Measurements from ENCODE around the gene TBCA. TPM values are rescaled to one million over a fixed set of nuclear protein-coding genes. Genes with fewer than 3 reads are reported as not detected.

TBCA gene
- total RNA-seq, 1 experiment from 2014 or later: 330 TPM

DNA sequence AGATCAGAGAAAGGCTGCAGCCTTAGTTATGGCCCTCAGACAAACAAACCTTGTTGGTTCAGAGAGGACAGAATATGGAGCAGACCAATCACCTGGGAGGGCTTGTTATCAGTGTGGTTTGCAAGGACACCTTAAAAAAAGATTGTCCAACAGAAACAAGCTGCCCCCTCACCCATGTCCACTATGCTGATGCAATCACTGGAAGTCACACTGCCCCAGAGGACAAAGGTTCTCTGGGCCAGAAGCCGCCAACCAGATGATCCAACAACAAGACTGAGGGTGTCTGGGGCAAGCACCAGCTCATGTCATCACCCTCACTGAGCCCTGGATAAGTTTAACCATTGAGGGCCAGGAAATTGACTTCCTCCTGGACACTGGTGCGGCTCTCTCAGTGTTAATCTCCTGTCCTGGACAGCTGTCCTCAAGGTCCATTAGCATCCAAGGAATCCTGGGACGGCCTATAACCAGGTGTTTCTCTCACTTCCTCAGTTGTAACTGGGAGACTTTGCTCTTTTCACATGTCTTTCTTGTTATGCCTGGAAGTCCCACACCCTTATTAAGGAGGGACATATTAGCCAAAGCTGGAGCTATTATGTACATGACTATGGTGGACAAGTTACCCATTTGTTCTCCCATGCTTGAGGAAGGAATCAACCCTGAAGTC, 36.9 kb upstream of the TBCA start:
- peaks cover 8 to 10% of the 10 kb centered on the region in 2 experiments; a peak in 4 of 5 replicates for H3K9me3 Mint-ChIP-seq

More for the DNA sequence above, 36.9 kb upstream of the TBCA start:
- H3K27ac ChIP-seq (ENCODE audit: insufficient read length, low read depth, low read length): no peak overlapping the region
- no peak overlapping the region for H2AFZ ChIP-seq (ENCODE audit: low read length)
- H3K4me1 Mint-ChIP-seq: no peaks in the 10 kb centered on the region
- H2BK5ac ChIP-seq (ENCODE audit: insufficient read length, low read length): no peak overlapping the region
- H3K4me2 ChIP-seq (ENCODE audit: insufficient read depth, insufficient read length, low read length): no peak overlapping the region
- H4K91ac ChIP-seq (ENCODE audit: insufficient read length, low read depth, low read length): no peak overlapping the region
- H3K56ac ChIP-seq (ENCODE audit: insufficient read length, low read depth, low read length): no peak overlapping the region
- H2AK5ac ChIP-seq (ENCODE audit: insufficient read length, low read length): no peak overlapping the region
- H3K4ac ChIP-seq (ENCODE audit: low read depth, low read length): no peak overlapping the region
- no peak overlapping the region for H3K23ac ChIP-seq (ENCODE audit: insufficient read length, low read depth, low read length)
- H2BK15ac ChIP-seq (ENCODE audit: low read depth, low read length): no peak overlapping the region
- no peak overlapping the region for H3K27ac Mint-ChIP-seq
- TF ChIP-seq, protein P1, sequence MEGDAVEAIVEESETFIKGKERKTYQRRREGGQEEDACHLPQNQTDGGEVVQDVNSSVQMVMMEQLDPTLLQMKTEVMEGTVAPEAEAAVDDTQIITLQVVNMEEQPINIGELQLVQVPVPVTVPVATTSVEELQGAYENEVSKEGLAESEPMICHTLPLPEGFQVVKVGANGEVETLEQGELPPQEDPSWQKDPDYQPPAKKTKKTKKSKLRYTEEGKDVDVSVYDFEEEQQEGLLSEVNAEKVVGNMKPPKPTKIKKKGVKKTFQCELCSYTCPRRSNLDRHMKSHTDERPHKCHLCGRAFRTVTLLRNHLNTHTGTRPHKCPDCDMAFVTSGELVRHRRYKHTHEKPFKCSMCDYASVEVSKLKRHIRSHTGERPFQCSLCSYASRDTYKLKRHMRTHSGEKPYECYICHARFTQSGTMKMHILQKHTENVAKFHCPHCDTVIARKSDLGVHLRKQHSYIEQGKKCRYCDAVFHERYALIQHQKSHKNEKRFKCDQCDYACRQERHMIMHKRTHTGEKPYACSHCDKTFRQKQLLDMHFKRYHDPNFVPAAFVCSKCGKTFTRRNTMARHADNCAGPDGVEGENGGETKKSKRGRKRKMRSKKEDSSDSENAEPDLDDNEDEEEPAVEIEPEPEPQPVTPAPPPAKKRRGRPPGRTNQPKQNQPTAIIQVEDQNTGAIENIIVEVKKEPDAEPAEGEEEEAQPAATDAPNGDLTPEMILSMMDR (conservative IDR thresholded peaks at IDR 0.05): no peak
- DNase-seq: no peak
- no peaks in the 10 kb centered on the region for H3K27me3 ChIP-seq (ENCODE audit: insufficient read depth, low read length)
- no peak overlapping the region for H4K5ac ChIP-seq (ENCODE audit: insufficient read length, low read depth, low read length)
- no peak overlapping the region for H2BK120ac ChIP-seq (ENCODE audit: low read depth, low read length, poor library complexity, severe bottlenecking)
- H3K23me2 ChIP-seq (ENCODE audit: insufficient read length, low read depth, low read length, poor library complexity, severe bottlenecking): no peaks in the 10 kb centered on the region
- no peak overlapping the region for H3K14ac ChIP-seq (ENCODE audit: insufficient read depth, low read length)
- peaks cover 37% of the 10 kb centered on the region for H3K27me3 Mint-ChIP-seq (ENCODE audit: low read depth)
- no peak overlapping the region for H3K18ac ChIP-seq (ENCODE audit: insufficient read length, low read depth, low read length)
- H3K4me1 ChIP-seq (ENCODE audit: insufficient read depth, low read length): no peaks in the 10 kb centered on the region
- no peak overlapping the region for H2BK12ac ChIP-seq (ENCODE audit: insufficient read length, low read depth, low read length)
- H3K36me3 Mint-ChIP-seq (ENCODE audit: insufficient read depth in 1 of 3, low read depth in 3 of 3): peaks cover 0 to 2% (median 0%) of the 10 kb centered on the region in 3 experiments; a peak in 2 of 7 replicates
- H3K9ac ChIP-seq (ENCODE audit: extremely low read depth, insufficient read length, low read length): no peak overlapping the region
- no peak overlapping the region for H2BK20ac ChIP-seq (ENCODE audit: low read depth, low read length, poor library complexity, severe bottlenecking)
- no peaks in the 10 kb centered on the region for H4K20me1 ChIP-seq (ENCODE audit: control insufficient read depth, insufficient read depth, insufficient read length)
- WGBS (ENCODE audit: extremely low coverage, insufficient read length, low lambda C conversion rate): no CpG with 5 or more reads among the region's 3 CpGs
- H3K79me2 ChIP-seq (ENCODE audit: insufficient read depth, low read length): no peaks in the 10 kb centered on the region
- no peak overlapping the region for H3K4me3 Mint-ChIP-seq
- no peaks in the 10 kb centered on the region for H3K79me1 ChIP-seq (ENCODE audit: insufficient read depth, low read depth, low read length, poor library complexity, severe bottlenecking)
- H4K8ac ChIP-seq (replicated peaks; ENCODE audit: insufficient read length, low read depth, low read length): no peak overlapping the region
- H3K9me3 ChIP-seq (ENCODE audit: control insufficient read depth, low read depth, low read length): no peaks in the 10 kb centered on the region
- H3T11ph ChIP-seq (ENCODE audit: low read length): no peak overlapping the region

All from H9 (cell line).